ENCODE data around the gene TFE3. TPM values are rescaled to one million over a fixed set of nuclear protein-coding genes. Genes with fewer than 3 reads are reported as not detected.
A peak's percentile ranks its signal among the peaks of the same experiment; 100 is the strongest.

TFE3 gene, protein sequence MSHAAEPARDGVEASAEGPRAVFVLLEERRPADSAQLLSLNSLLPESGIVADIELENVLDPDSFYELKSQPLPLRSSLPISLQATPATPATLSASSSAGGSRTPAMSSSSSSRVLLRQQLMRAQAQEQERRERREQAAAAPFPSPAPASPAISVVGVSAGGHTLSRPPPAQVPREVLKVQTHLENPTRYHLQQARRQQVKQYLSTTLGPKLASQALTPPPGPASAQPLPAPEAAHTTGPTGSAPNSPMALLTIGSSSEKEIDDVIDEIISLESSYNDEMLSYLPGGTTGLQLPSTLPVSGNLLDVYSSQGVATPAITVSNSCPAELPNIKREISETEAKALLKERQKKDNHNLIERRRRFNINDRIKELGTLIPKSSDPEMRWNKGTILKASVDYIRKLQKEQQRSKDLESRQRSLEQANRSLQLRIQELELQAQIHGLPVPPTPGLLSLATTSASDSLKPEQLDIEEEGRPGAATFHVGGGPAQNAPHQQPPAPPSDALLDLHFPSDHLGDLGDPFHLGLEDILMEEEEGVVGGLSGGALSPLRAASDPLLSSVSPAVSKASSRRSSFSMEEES
- 10 to 100 TPM; 20.5 to 20.9 TPM for polyA plus RNA-seq

DNA sequence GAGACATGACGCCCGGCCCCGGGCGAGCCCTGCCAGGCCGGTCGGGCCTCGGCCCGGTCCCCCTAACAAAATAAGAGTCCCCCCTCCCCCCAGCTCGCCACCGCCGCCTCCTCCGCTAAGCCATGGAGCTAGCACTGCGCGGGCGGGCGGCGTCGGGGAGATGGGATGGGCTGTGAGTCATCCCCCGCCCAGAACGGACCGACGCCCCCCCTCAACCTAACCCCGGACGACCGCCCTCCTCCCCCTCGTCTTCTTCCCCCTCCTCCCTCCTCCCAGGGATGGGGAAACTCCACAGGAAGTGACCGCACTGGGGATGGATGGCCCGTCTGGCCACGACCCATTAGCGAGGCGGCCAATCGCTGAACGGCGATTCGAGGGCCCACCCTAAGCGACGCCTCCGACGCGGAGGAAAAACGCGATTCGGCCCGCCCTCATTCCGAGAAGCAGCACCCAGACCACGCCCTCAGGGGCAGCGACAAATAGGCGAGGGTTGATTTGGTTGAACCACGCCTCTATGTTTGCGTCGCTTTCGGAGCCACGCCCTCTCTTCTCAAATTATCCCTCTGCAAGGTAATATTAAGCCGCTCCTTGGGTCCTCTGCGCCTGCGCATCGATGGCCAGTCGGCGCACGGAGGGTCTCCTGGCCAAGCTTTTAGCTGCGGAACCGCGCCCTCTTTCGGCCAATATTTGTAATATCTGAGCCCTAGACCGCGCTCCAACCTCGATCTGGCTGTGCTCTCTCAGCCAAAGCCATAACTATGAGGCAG lies at the start of gene TFE3:
TSS of gene TFE3 (minus strand) at position 138 of the 767 bp plus-strand sequence. CDS start at position 7, 131 bp downstream.
- H3K27me3 ChIP-seq (ENCODE audit: control insufficient read depth in 1 of 2, insufficient read depth in 2 of 2, low read length in 2 of 2): no peaks in the 10 kb centered on the region
- H3K36me3 ChIP-seq (ENCODE audit: control insufficient read depth in 2 of 2, insufficient read depth in 2 of 2, low read length in 1 of 2): peaks cover 0 to 9% of the 10 kb centered on the region in 2 donors
- peak within 1 kb of the TSS; percentile 57 to 88 for H3K4me3 ChIP-seq (ENCODE audit: low read depth in 1 of 2, low read length in 2 of 2)
- H3K27ac ChIP-seq (ENCODE audit: low read depth in 2 of 2, low read length in 1 of 2): peak within 1 kb of the TSS; percentile 96 to 97
- WGBS, 2 donors: 1 to 18% methylated on average over 55 to 66 of the region's 67 CpGs
- no peaks in the 10 kb centered on the region for H3K9me3 ChIP-seq (ENCODE audit: control insufficient read depth in 2 of 2, insufficient read depth in 1 of 2, low read depth in 1 of 2, low read length in 1 of 2)
- peaks cover 0 to 5% of the 10 kb centered on the region in 2 donors for H3K4me1 ChIP-seq (ENCODE audit: control insufficient read depth in 2 of 2, insufficient read depth in 2 of 2, low read length in 1 of 2)

DNA sequence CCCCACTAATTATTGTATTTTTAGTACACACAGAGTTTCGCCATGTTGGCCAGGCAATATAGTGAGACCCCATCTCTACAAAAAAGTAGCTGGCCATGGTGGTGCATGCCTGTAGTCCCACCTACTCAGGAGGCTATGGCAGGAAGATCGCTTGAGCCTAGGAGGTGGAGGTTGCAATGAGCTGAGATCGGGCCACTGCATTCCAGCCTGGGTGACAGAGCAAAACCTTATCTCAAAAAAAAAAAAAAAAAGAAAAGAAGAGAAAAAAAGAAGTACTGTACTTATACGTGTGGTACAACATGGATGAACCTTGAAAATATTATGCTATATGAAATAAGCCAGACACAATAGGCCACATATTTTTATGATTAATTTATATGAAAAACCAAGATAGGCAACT lies 46.4 kb upstream of the TFE3 start:
- H3K4me1 ChIP-seq (ENCODE audit: control insufficient read depth in 2 of 2, insufficient read depth in 2 of 2, low read length in 1 of 2): no peaks in the 10 kb centered on the region
- 82 to 86% methylated on average over 4 of the region's 4 CpGs for WGBS, 2 donors
- no peaks in the 10 kb centered on the region for H3K27me3 ChIP-seq (ENCODE audit: control insufficient read depth in 1 of 2, insufficient read depth in 2 of 2, low read length in 2 of 2)
- no peaks in the 10 kb centered on the region for H3K36me3 ChIP-seq (ENCODE audit: control insufficient read depth in 2 of 2, insufficient read depth in 2 of 2, low read length in 1 of 2)
- H3K4me3 ChIP-seq (ENCODE audit: low read depth in 1 of 2, low read length in 2 of 2): no peak overlapping the region
- no peak overlapping the region for H3K27ac ChIP-seq (ENCODE audit: low read depth in 2 of 2, low read length in 1 of 2)
- H3K9me3 ChIP-seq (ENCODE audit: control insufficient read depth in 2 of 2, insufficient read depth in 1 of 2, low read depth in 1 of 2, low read length in 1 of 2): no peaks in the 10 kb centered on the region

DNA sequence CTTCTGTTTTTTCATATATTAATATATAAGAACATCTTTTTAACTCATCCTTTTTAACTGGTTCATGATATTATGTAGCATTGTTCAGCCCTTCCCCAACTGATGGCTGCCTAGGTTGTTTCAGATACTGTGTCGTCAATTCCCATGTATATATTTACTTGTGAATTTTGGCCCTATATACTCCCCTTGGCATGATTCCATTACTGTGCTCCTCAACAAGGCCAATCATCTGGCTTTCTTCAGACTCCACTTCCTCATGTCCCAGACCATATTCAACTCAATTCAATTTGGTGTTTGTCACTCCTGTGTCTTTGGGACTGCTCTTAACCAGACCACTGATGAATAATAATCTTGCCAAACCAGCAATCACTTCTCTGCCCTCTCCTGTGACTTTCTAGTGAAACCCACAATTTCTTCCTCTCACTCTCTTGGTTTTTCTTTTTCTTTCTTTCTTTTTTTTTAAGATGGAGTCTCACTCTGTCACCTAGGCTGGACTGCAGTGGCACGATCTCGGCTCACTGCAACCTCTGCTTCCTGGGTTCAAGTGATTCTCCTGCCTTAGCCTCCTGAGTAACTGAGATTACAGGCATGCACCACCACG lies 39.2 kb upstream of the TFE3 start:
- Histone ChIP-seq H3K36me3 (ENCODE audit: control insufficient read depth in 2 of 2, insufficient read depth in 2 of 2, low read length in 1 of 2) (no peaks in the 10 kb centered on the region), H3K9me3 (ENCODE audit: control insufficient read depth in 2 of 2, insufficient read depth in 1 of 2, low read depth in 1 of 2, low read length in 1 of 2) (no peaks in the 10 kb centered on the region), H3K4me1 (ENCODE audit: control insufficient read depth in 2 of 2, insufficient read depth in 2 of 2, low read length in 1 of 2) (no peaks in the 10 kb centered on the region), H3K4me3 (ENCODE audit: low read depth in 1 of 2, low read length in 2 of 2) (no peak overlapping the region), H3K27me3 (ENCODE audit: control insufficient read depth in 1 of 2, insufficient read depth in 2 of 2, low read length in 2 of 2) (no peaks in the 10 kb centered on the region), H3K27ac (ENCODE audit: low read depth in 2 of 2, low read length in 1 of 2) (no peak overlapping the region)
- 77 to 78% methylated on average over 4 of the region's 4 CpGs for WGBS, 2 donors

DNA sequence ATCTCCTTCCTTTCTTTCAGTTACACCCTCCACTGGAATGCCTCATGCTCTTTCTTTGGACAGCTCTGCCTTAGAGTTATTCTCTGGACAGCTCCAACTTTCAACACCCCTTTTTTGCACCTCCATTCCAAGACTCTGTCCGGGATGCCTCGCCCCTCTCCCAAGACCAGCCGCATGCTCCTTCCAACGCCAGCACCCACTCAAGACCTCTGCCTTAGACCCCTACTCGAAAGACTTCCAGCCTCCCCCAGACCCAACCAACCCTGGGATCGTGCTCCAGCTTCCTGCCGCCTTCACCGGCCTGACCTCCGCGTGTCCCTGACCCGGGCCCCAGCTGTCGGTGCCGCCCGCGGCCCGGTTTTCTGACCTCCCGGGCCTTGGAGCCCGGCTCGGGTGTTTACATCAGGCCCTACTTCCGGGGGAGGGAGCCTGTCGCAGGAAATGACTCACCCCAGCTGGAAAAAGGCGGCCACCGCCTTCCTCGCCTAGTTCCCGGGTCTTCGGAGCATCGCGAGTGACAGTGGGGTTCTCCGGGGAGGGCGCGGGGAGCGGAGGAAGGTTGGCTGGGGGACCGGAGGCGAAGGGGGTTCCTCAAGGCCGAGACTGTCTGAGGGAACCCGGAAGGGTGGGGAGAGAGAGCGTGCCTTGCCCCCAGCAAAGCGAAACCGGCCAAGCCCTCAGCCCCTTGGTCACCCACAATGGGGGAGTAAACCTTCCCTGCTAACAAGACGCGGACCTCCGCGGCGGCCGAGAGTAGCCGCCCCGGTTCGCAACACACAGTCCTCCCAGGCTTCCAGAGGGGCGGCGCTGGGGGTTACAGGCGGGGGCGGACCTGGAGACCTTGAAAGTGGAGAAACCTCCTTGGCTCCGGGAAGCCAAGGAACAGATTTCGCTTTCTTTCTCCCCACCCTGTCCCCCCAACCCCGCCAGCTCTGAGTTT lies 36.6 kb upstream of the TFE3 start, which contains the start of gene WDR45:
TSS of gene WDR45 (minus strand) at position 399 of the 940 bp plus-strand sequence. CDS start 1,792 bp downstream, outside the sequence.
- Histone ChIP-seq H3K4me1 (ENCODE audit: control insufficient read depth in 2 of 2, insufficient read depth in 2 of 2, low read length in 1 of 2) (no peaks in the 10 kb centered on the region), H3K9me3 (ENCODE audit: control insufficient read depth in 2 of 2, insufficient read depth in 1 of 2, low read depth in 1 of 2, low read length in 1 of 2) (no peaks in the 10 kb centered on the region), H3K27me3 (ENCODE audit: control insufficient read depth in 1 of 2, insufficient read depth in 2 of 2, low read length in 2 of 2) (no peaks in the 10 kb centered on the region), H3K4me3 (ENCODE audit: low read depth in 1 of 2, low read length in 2 of 2) (peak within 1 kb of the TSS; percentile 61 to 69), H3K27ac (ENCODE audit: low read depth in 2 of 2, low read length in 1 of 2) (peak within 1 kb of the TSS; percentile 92 to 96), H3K36me3 (ENCODE audit: control insufficient read depth in 2 of 2, insufficient read depth in 2 of 2, low read length in 1 of 2) (peaks cover 0 to 4% of the 10 kb centered on the region in 2 donors)
- 1 to 33% methylated on average over 55 of the region's 55 CpGs for WGBS, 2 donors

DNA sequence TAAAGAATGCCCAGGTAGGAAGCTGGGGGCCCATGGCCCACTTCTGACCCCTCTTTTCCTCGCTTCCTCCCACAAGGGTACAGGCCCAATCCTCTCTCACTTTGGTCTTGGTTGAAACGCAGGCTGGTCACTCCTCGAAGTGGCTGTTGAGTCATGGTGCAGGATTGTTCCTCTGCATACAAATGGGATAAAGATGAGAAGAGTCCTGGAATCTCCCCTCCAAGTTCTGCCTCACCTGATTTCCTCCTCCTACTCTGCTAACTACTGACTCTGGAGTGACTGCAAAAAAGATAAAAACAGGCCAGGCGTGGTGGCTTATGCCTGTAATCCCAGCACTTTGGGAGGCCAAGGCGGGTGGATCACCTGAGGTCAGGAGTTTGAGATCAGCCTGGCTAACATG lies 34.8 kb upstream of the TFE3 start:
- Histone ChIP-seq H3K27ac (ENCODE audit: low read depth in 2 of 2, low read length in 1 of 2) (no peak overlapping the region), H3K36me3 (ENCODE audit: control insufficient read depth in 2 of 2, insufficient read depth in 2 of 2, low read length in 1 of 2) (peaks cover 0 to 4% of the 10 kb centered on the region in 2 donors), H3K4me3 (ENCODE audit: low read depth in 1 of 2, low read length in 2 of 2) (no peak overlapping the region), H3K27me3 (ENCODE audit: control insufficient read depth in 1 of 2, insufficient read depth in 2 of 2, low read length in 2 of 2) (no peaks in the 10 kb centered on the region), H3K9me3 (ENCODE audit: control insufficient read depth in 2 of 2, insufficient read depth in 1 of 2, low read depth in 1 of 2, low read length in 1 of 2) (no peaks in the 10 kb centered on the region), H3K4me1 (ENCODE audit: control insufficient read depth in 2 of 2, insufficient read depth in 2 of 2, low read length in 1 of 2) (no peaks in the 10 kb centered on the region)
- 71 to 79% methylated on average over 5 of the region's 5 CpGs for WGBS, 2 donors

DNA sequence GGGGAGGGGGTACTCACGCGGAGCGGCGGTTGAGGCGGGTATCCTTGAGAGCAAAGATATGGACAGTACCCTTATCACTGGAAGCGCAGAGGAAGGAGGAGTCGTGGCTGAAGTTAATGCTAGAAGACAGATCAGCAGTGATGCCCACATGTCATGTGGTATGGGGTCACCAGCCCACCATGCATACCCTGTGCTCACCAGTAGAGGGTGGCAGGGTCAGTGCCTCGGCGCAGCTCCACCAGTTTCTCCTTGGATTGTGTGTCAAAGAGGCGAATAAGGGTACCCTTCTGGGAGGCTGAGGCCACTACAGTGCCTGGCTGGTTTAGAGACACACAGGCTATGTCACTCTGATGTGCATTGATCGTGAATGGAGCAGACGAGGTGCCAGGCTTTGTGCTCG lies 32.2 kb upstream of the TFE3 start:
- H3K4me3 ChIP-seq (ENCODE audit: low read depth in 1 of 2, low read length in 2 of 2): no peak overlapping the region
- peaks cover 0 to 4% of the 10 kb centered on the region in 2 donors for H3K36me3 ChIP-seq (ENCODE audit: control insufficient read depth in 2 of 2, insufficient read depth in 2 of 2, low read length in 1 of 2)
- peaks cover 0 to 5% of the 10 kb centered on the region in 2 donors for H3K4me1 ChIP-seq (ENCODE audit: control insufficient read depth in 2 of 2, insufficient read depth in 2 of 2, low read length in 1 of 2)
- H3K27me3 ChIP-seq (ENCODE audit: control insufficient read depth in 1 of 2, insufficient read depth in 2 of 2, low read length in 2 of 2): no peaks in the 10 kb centered on the region
- 86 to 87% methylated on average over 13 of the region's 13 CpGs for WGBS, 2 donors
- no peaks in the 10 kb centered on the region for H3K9me3 ChIP-seq (ENCODE audit: control insufficient read depth in 2 of 2, insufficient read depth in 1 of 2, low read depth in 1 of 2, low read length in 1 of 2)
- H3K27ac ChIP-seq (ENCODE audit: low read depth in 2 of 2, low read length in 1 of 2): no peak overlapping the region

DNA sequence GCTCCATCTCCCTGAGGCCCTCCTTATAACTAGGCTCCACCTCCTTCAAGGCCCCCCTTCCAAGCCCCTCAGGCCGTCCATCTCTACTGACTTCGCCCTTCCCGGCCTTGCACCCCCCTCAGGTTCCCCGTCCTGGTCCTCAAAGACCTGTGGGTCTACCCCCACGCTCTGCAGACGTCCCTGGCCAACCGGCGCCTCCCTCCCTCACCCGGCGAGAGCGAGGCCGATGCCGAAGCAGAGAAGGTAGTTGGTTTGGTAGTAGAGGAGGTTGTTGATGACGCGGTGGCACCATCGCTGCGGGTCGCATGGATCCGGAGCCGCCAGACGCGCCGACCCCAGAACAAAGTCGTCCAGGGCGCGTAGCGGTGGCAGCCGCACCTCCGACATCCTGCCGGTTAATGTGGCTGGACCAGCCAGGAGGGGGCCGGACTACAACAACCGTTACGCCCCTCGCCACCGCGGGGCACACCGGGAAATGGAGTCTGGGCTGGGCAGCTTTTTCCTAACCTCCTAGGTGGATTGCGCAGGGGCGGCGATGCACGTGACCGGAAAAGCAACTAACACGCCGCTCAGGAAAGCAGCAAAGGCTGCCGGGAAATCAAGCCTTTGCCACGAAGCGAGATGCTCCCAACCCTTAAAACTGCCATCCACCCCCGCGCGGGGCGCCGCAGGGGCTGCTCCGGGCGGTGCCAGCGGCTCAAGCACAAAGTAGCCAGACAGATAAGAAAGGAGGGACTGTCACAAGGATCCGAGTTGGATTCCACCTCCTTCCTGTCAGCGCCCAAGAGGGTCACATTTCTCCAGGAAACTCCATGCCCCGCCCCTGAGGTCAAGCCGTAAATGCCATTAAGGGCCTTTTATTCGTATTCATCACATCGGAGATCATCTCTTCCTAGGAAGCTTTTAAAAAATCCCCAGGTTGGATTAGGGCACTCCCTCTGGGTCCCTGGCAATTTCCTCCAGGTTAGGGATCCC lies 30.7 kb upstream of the TFE3 start, which contains the start of gene PRAF2:
TSS of gene PRAF2 (minus strand) at position 402 of the 975 bp plus-strand sequence. CDS start at position 387, 15 bp downstream.
- H3K4me3 ChIP-seq (ENCODE audit: low read depth in 1 of 2, low read length in 2 of 2): peak within 1 kb of the TSS; percentile 32 to 61
- H3K4me1 ChIP-seq (ENCODE audit: control insufficient read depth in 2 of 2, insufficient read depth in 2 of 2, low read length in 1 of 2): peaks cover 0 to 5% of the 10 kb centered on the region in 2 donors
- H3K27me3 ChIP-seq (ENCODE audit: control insufficient read depth in 1 of 2, insufficient read depth in 2 of 2, low read length in 2 of 2): no peaks in the 10 kb centered on the region
- H3K9me3 ChIP-seq (ENCODE audit: control insufficient read depth in 2 of 2, insufficient read depth in 1 of 2, low read depth in 1 of 2, low read length in 1 of 2): no peaks in the 10 kb centered on the region
- H3K27ac ChIP-seq (ENCODE audit: low read depth in 2 of 2, low read length in 1 of 2): peak within 1 kb of the TSS; percentile 51 to 75
- 1 to 33% methylated on average over 61 of the region's 61 CpGs for WGBS, 2 donors
- H3K36me3 ChIP-seq (ENCODE audit: control insufficient read depth in 2 of 2, insufficient read depth in 2 of 2, low read length in 1 of 2): peaks cover 0 to 6% of the 10 kb centered on the region in 2 donors

DNA sequence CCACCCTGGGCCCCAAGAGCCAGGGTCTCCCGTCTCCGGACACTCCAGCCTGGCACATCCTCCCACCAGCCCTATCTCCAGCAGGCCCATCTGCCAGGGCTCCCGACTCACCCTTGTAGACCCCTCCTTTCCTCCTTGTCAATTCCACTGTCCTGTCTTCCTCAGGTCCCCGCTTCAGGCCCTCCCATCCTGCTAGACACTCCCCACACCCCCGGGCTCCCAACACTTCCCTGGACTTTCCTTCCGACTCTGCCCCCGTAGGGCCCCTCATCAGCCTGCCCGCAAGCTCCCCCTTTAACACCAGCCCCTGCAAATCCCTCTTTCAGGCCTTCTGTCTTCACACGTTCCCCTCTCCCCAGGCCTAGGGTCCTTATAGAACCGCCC lies 29.5 kb upstream of the TFE3 start:
- Histone ChIP-seq H3K4me1 (ENCODE audit: control insufficient read depth in 2 of 2, insufficient read depth in 2 of 2, low read length in 1 of 2) (peaks cover 0 to 5% of the 10 kb centered on the region in 2 donors), H3K4me3 (ENCODE audit: low read depth in 1 of 2, low read length in 2 of 2) (peak overlapping the region; percentile 11 to 61), H3K27me3 (ENCODE audit: control insufficient read depth in 1 of 2, insufficient read depth in 2 of 2, low read length in 2 of 2) (no peaks in the 10 kb centered on the region), H3K27ac (ENCODE audit: low read depth in 2 of 2, low read length in 1 of 2) (no peak overlapping the region), H3K36me3 (ENCODE audit: control insufficient read depth in 2 of 2, insufficient read depth in 2 of 2, low read length in 1 of 2) (peaks cover 0 to 9% of the 10 kb centered on the region in 2 donors), H3K9me3 (ENCODE audit: control insufficient read depth in 2 of 2, insufficient read depth in 1 of 2, low read depth in 1 of 2, low read length in 1 of 2) (no peaks in the 10 kb centered on the region)
- WGBS, 2 donors: 34 to 54% methylated on average over 10 of the region's 10 CpGs

Data from esophagus (tissue), 2 donors.